ENCODE measurements around the gene NME1.

- TF ChIP-seq POLR2AphosphoS5 (IDR thresholded peaks at IDR 0.05; ENCODE audit: borderline replicate concordance, low read depth, low read length) (no peak), EZH2 (IDR thresholded peaks at IDR 0.05) (no peak), FOXP2 (optimal IDR thresholded peaks at IDR 0.05; ENCODE audit: control extremely low read depth, extremely low read length, insufficient read depth) (no peak)
Measured at GRCh38 chr17:51170736-51171135, 17.4 kb downstream of the NME1 start.
